K562 (cell line): ENCODE measurements around the gene CD19. TPM values are rescaled to one million over a fixed set of nuclear protein-coding genes. Genes with fewer than 3 reads are reported as not detected.

ENCODE experiments used
- CXXC5 ChIP-seq: fragments of 250-450 bp; sonication (Bioruptor Pico); IDR thresholded peaks from 2 replicates; pipeline ENCODE4 v1.8.0; 2022; ENCODE audit warnings: inconsistent platforms, mild to moderate bottlenecking, moderate library complexity
- DIDO1 ChIP-seq: fragments of 450-650 bp; IDR thresholded peaks from 2 replicates; pipeline ENCODE4 v1.6.1; 2016; ENCODE audit warnings: low read depth, missing biosample characterization, missing genetic modification characterization
- EP300 ChIP-seq: IDR thresholded peaks from 2 replicates; pipeline ENCODE4 v1.6.1; 2012; ENCODE audit warnings: low read length, improper control_type of control experiment
- EP400 ChIP-seq: fragments of 450-650 bp; IDR thresholded peaks from 2 replicates; pipeline ENCODE4 v1.6.1; 2017; ENCODE audit warnings: antibody characterized with exemption, mild to moderate bottlenecking, moderate library complexity
- ETV1 ChIP-seq: fragments of 450-650 bp; conservative IDR thresholded peaks from 2 replicates; pipeline ENCODE4 v1.6.1; 2016; ENCODE audit warnings: missing genetic modification characterization, control low read depth, low read depth, missing compliant biosample characterization
- KDM1A ChIP-seq, 2 experiments: fragments of 450-650 bp; IDR thresholded peaks; 2 replicates each; pipeline ENCODE4 v1.6.1; 2016; ENCODE audit warnings: mild to moderate bottlenecking in 2 of 2
- LARP7 ChIP-seq: fragments of 450-650 bp; IDR thresholded peaks from 2 replicates; pipeline ENCODE4 v1.6.1; 2016
- NCOR1 ChIP-seq: fragments of 450-650 bp; IDR thresholded peaks from 2 replicates; pipeline ENCODE4 v1.6.1; 2016; ENCODE audit warnings: mild to moderate bottlenecking, moderate library complexity
- NFXL1 ChIP-seq: fragments of 450-650 bp; formaldehyde crosslinking; IDR thresholded peaks from 2 replicates; pipeline ENCODE4 v1.4.0; 2021; ENCODE audit warnings: mild to moderate bottlenecking
- PCBP1 ChIP-seq: fragments of 200-400 bp; formaldehyde crosslinking; IDR thresholded peaks from 2 replicates; pipeline ENCODE4 v1.6.1; 2018; ENCODE audit warnings: mild to moderate bottlenecking, low read depth, low read length; ENCODE audit not compliant: poor library complexity, severe bottlenecking
- POLR2H ChIP-seq: IDR thresholded peaks from 2 replicates; pipeline ENCODE4 v1.6.1; 2016; ENCODE audit warnings: missing genetic modification characterization, low read depth, mild to moderate bottlenecking, control low read depth, missing compliant biosample characterization, moderate library complexity
- SIN3A ChIP-seq, 2 experiments: fragments of 150-350 bp in 1 of 2; IDR thresholded peaks; 2 replicates each; pipeline ENCODE4 v1.6.1; 2011 to 2016; ENCODE audit warnings: borderline replicate concordance in 2 of 2, low read depth in 2 of 2, low read length in 2 of 2, mild to moderate bottlenecking in 2 of 2, moderate library complexity in 2 of 2; ENCODE audit not compliant: control insufficient read depth in 1 of 2
- SMARCA5 ChIP-seq: fragments of 450-650 bp; IDR thresholded peaks from 2 replicates; pipeline ENCODE4 v1.6.1; 2016
- SMARCC2 ChIP-seq: fragments of 450-650 bp; IDR thresholded peaks from 2 replicates; pipeline ENCODE4 v1.6.1; 2017; ENCODE audit warnings: antibody characterized with exemption, moderate library complexity, mild to moderate bottlenecking, low read depth
- SREBF1 ChIP-seq: fragments of 150-350 bp; IDR thresholded peaks from 2 replicates; pipeline ENCODE4 v1.6.1; 2014; ENCODE audit warnings: antibody characterized with exemption, low read depth, low read length, borderline replicate concordance
- TAL1 ChIP-seq: fragments of 450-650 bp; IDR thresholded peaks from 2 replicates; pipeline ENCODE4 v1.6.1; 2016; ENCODE audit warnings: mild to moderate bottlenecking
- TCF7L2 ChIP-seq: fragments of 150-350 bp; IDR thresholded peaks from 2 replicates; pipeline ENCODE4 v1.6.1; 2016; ENCODE audit warnings: low read depth, mild to moderate bottlenecking, low read length, moderate library complexity
- XRCC3 ChIP-seq: fragments of 450-650 bp; IDR thresholded peaks from 2 replicates; pipeline ENCODE4 v1.6.1; 2017; ENCODE audit warnings: mild to moderate bottlenecking, moderate library complexity
- ZC3H4 ChIP-seq: sonication (generic); formaldehyde crosslinking; IDR thresholded peaks from 2 replicates; pipeline ENCODE4 v1.9.0; 2021; ENCODE audit warnings: missing genetic modification reagents, borderline replicate concordance
- ZNF24 ChIP-seq: fragments of 450-650 bp; IDR thresholded peaks from 2 replicates; pipeline ENCODE4 v1.6.1; 2016
- ZNF431 ChIP-seq: sonication (generic); formaldehyde crosslinking; IDR thresholded peaks from 2 replicates; pipeline ENCODE4 v1.8.0; 2022; ENCODE audit warnings: mild to moderate bottlenecking, missing genetic modification reagents
- polyA plus RNA-seq, 8 experiments: library from polyadenylated mRNA; depleted of rRNA in 4 of 8; stranded (reverse) in 5 of 8; unstranded in 3 of 8; fragments of >200 nt; fragmentation: Nextera tagmentation in 2 of 8; fragmentation: Illumina TruSeq in 1 of 8; extraction: Ambion mirVana in 2 of 8; extraction: Trizol in 1 of 8; gene quantifications; 2 replicates each; pipeline versions ENCODE4 v1.2.1 to v1.2.3, GENCODE V29; 2011 to 2014; ENCODE audit warnings: inconsistent platforms in 1 of 8, missing spikeins in 1 of 8
- total RNA-seq, 7 experiments: library from RNA; depleted of rRNA in 6 of 7; stranded (reverse); fragments of >200 nt in 6 of 7; fragmentation: Illumina TruSeq in 2 of 7; extraction: Trizol in 2 of 7; gene quantifications; 2 replicates each; pipeline versions ENCODE4 v1.2.1 to v1.2.3, GENCODE V29; 2011 to 2021; ENCODE audit warnings: low replicate concordance in 1 of 7
- TF ChIP-seq, protein P1 (sequence below): IDR thresholded peaks from 2 replicates; pipeline ENCODE4 v1.6.1; 2014; ENCODE audit warnings: antibody characterized with exemption
- TF ChIP-seq, protein P2 (sequence below): fragments of 250-450 bp; sonication (Bioruptor Pico); IDR thresholded peaks from 2 replicates; pipeline ENCODE4 v1.8.0; 2022; ENCODE audit warnings: inconsistent platforms, mild to moderate bottlenecking, moderate library complexity, borderline replicate concordance
- TF ChIP-seq, protein P3 (sequence below): fragments of 450-650 bp; IDR thresholded peaks from 2 replicates; pipeline ENCODE4 v1.6.1; 2018; ENCODE audit not compliant: partially characterized antibody

Gene CD19
- total and polyA plus RNA-seq, 9 of the 15 experiments (the other 6 are each of a cell fraction or from before 2014, with no cell fraction given), result 0.27 to 3.7 (median 2.0) TPM; not detected in 1

DNA sequence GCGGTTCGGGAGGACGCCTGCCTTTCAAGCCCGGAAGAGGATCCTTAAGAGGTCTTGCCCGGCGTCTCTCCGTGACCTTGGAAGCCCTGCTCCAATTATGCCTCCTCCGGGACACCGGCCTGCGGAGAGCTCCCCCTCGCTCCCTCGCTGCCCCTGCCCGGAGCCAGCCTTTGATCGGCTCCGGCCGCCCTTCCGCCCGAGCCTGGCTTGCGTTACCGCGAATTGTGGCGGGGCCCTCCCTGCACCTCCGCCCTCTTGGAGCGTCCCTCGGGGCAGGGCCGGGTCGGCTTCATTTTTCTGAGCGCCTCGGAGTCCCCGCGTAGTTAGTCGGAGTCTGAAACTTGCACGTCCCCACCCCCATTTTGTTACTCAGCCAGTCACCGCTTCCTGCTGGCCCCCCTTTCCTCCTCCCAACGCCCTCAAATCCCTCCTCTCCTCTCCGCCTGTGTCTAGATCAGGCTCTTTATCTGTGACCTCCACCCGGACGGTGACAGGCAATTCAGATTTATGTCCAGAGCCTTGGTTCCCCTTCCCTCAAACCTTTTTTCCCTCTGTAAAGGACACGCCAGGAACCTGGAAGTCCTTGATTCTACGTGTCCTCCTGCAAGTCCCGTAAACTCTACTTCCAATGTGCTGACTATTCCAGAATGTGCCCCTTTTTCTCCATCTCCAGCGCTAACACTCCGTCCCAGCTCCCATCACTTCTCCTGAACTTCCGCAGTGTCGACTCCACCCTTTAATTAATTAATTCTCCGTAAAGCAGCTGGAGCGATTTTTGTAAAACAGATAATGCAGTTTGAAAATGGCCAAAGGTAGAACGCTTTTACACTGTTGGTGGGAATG lies 6.2 kb upstream of the CD19 start (continued):
- TF ChIP-seq EP300, result peak; percentile 81
- TF ChIP-seq EP400, result peak; percentile 74
- TF ChIP-seq ZC3H4, result no peak; the same call in 1 of the 2 replicates
- TF ChIP-seq, protein P1, sequence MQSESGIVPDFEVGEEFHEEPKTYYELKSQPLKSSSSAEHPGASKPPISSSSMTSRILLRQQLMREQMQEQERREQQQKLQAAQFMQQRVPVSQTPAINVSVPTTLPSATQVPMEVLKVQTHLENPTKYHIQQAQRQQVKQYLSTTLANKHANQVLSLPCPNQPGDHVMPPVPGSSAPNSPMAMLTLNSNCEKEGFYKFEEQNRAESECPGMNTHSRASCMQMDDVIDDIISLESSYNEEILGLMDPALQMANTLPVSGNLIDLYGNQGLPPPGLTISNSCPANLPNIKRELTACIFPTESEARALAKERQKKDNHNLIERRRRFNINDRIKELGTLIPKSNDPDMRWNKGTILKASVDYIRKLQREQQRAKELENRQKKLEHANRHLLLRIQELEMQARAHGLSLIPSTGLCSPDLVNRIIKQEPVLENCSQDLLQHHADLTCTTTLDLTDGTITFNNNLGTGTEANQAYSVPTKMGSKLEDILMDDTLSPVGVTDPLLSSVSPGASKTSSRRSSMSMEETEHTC, result peak; percentile 15; the same call in 1 of the 2 replicates
- TF ChIP-seq KDM1A (IDR thresholded peaks at IDR 0.05), result peak; percentile 100
- TF ChIP-seq TAL1, result peak; percentile 93
- no peak for TF ChIP-seq ZNF431 (CRISPR knock-in tag)
- TF ChIP-seq SIN3A (IDR thresholded peaks at IDR 0.05; ENCODE audit: borderline replicate concordance in 2 of 2, control insufficient read depth in 1 of 2, low read depth in 2 of 2, low read length in 2 of 2), result peak in 1 of 2 experiments; percentile 69; a peak in 1 of 4 replicates
- TF ChIP-seq NCOR1, result peak; percentile 92
- TF ChIP-seq XRCC3, result no peak
- TF ChIP-seq NFXL1 (CRISPR knock-in tag), result 0 out of 2 replicates have a peak, but pooled peaks have one; percentile 32
- peak; percentile 86 for TF ChIP-seq POLR2H (tag)
- TF ChIP-seq ZNF24, result no peak
- TF ChIP-seq LARP7, result peak; percentile 79
- TF ChIP-seq SREBF1, result no peak
- no peak for TF ChIP-seq DIDO1 (tag)
- TF ChIP-seq, protein P2, sequence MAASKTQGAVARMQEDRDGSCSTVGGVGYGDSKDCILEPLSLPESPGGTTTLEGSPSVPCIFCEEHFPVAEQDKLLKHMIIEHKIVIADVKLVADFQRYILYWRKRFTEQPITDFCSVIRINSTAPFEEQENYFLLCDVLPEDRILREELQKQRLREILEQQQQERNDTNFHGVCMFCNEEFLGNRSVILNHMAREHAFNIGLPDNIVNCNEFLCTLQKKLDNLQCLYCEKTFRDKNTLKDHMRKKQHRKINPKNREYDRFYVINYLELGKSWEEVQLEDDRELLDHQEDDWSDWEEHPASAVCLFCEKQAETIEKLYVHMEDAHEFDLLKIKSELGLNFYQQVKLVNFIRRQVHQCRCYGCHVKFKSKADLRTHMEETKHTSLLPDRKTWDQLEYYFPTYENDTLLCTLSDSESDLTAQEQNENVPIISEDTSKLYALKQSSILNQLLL (CRISPR knock-in tag), result no peak
- TF ChIP-seq SMARCC2, result peak; percentile 84
- TF ChIP-seq, protein P3, sequence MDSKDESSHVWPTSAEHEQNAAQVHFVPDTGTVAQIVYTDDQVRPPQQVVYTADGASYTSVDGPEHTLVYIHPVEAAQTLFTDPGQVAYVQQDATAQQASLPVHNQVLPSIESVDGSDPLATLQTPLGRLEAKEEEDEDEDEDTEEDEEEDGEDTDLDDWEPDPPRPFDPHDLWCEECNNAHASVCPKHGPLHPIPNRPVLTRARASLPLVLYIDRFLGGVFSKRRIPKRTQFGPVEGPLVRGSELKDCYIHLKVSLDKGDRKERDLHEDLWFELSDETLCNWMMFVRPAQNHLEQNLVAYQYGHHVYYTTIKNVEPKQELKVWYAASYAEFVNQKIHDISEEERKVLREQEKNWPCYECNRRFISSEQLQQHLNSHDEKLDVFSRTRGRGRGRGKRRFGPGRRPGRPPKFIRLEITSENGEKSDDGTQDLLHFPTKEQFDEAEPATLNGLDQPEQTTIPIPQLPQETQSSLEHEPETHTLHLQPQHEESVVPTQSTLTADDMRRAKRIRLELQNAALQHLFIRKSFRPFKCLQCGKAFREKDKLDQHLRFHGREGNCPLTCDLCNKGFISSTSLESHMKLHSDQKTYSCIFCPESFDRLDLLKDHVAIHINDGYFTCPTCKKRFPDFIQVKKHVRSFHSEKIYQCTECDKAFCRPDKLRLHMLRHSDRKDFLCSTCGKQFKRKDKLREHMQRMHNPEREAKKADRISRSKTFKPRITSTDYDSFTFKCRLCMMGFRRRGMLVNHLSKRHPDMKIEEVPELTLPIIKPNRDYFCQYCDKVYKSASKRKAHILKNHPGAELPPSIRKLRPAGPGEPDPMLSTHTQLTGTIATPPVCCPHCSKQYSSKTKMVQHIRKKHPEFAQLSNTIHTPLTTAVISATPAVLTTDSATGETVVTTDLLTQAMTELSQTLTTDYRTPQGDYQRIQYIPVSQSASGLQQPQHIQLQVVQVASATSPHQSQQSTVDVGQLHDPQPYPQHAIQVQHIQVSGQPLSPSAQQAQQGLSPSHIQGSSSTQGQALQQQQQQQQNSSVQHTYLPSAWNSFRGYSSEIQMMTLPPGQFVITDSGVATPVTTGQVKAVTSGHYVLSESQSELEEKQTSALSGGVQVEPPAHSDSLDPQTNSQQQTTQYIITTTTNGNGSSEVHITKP, result peak; percentile 76
- TF ChIP-seq PCBP1, result no peak
- no peak for TF ChIP-seq SMARCA5
- TF ChIP-seq CXXC5, result peak; percentile 85
- no peak for TF ChIP-seq TCF7L2
- TF ChIP-seq ETV1 (tag), result peak; percentile 86
